ENCODE measurements around the gene ANKMY1. TPM values are rescaled to one million over a fixed set of nuclear protein-coding genes. Genes with fewer than 3 reads are reported as not detected.
A peak's percentile ranks its signal among the peaks of the same experiment; 100 is the strongest.

ANKMY1 gene
- total and polyA plus RNA-seq, 2 of the 13 experiments (the other 11 are each of a cell fraction or from before 2014, with no cell fraction given): 11.7 to 18.8 TPM

DNA sequence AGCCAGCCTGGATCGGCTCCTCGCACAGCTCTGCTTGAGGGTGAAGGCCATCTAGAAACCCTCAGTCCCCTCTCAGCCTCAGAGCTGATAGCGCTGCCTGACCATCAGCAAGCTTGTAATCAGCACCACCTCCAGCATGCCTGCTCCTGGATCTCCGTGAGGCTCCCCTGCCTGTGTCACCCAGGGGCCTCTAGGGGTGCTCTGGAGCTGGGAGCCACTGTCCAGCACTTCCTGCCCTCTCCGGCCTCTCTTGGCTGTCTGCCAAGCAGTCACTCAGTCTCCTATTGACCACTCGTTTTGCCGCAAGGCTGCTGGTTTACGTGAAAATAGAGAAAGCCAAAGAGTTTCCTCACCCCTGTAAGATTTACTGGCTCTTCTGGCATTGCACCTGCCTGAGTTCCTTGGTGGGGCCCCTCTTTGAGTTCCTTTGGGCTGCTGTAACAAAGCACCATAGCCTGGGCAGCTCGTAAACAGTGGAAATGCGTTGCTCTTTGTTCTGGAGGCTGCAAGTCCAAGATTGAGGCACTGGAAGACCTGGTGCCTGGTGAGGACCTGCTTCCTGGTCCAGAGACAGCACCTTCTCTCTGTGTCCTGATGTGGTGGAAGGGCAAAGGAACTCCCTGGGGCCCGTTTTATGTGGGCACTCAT, 46.6 kb upstream of the ANKMY1 start (continued):
- TF ChIP-seq PHF21A (CRISPR knock-in tag; IDR thresholded peaks at IDR 0.05): peak; percentile 7
- TF ChIP-seq IRF2 (CRISPR knock-in tag; IDR thresholded peaks at IDR 0.05): peak; percentile 86
- TF ChIP-seq TOPORS (CRISPR knock-in tag; IDR thresholded peaks at IDR 0.05): 0 out of 2 replicates have a peak, but pooled peaks have one; percentile 44
- TF ChIP-seq, protein P1, sequence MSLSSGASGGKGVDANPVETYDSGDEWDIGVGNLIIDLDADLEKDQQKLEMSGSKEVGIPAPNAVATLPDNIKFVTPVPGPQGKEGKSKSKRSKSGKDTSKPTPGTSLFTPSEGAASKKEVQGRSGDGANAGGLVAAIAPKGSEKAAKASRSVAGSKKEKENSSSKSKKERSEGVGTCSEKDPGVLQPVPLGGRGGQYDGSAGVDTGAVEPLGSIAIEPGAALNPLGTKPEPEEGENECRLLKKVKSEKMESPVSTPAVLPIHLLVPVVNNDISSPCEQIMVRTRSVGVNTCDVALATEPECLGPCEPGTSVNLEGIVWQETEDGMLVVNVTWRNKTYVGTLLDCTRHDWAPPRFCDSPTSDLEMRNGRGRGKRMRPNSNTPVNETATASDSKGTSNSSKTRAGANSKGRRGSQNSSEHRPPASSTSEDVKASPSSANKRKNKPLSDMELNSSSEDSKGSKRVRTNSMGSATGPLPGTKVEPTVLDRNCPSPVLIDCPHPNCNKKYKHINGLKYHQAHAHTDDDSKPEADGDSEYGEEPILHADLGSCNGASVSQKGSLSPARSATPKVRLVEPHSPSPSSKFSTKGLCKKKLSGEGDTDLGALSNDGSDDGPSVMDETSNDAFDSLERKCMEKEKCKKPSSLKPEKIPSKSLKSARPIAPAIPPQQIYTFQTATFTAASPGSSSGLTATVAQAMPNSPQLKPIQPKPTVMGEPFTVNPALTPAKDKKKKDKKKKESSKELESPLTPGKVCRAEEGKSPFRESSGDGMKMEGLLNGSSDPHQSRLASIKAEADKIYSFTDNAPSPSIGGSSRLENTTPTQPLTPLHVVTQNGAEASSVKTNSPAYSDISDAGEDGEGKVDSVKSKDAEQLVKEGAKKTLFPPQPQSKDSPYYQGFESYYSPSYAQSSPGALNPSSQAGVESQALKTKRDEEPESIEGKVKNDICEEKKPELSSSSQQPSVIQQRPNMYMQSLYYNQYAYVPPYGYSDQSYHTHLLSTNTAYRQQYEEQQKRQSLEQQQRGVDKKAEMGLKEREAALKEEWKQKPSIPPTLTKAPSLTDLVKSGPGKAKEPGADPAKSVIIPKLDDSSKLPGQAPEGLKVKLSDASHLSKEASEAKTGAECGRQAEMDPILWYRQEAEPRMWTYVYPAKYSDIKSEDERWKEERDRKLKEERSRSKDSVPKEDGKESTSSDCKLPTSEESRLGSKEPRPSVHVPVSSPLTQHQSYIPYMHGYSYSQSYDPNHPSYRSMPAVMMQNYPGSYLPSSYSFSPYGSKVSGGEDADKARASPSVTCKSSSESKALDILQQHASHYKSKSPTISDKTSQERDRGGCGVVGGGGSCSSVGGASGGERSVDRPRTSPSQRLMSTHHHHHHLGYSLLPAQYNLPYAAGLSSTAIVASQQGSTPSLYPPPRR (CRISPR knock-in tag; IDR thresholded peaks at IDR 0.05; ENCODE audit: borderline replicate concordance): no peak; the same call in 1 of the 2 replicates
- no peak for TF ChIP-seq ZFP36L1 (CRISPR knock-in tag; IDR thresholded peaks at IDR 0.05)
- TF ChIP-seq ZNF430 (CRISPR knock-in tag; IDR thresholded peaks at IDR 0.05): no peak
- TF ChIP-seq, protein P2, sequence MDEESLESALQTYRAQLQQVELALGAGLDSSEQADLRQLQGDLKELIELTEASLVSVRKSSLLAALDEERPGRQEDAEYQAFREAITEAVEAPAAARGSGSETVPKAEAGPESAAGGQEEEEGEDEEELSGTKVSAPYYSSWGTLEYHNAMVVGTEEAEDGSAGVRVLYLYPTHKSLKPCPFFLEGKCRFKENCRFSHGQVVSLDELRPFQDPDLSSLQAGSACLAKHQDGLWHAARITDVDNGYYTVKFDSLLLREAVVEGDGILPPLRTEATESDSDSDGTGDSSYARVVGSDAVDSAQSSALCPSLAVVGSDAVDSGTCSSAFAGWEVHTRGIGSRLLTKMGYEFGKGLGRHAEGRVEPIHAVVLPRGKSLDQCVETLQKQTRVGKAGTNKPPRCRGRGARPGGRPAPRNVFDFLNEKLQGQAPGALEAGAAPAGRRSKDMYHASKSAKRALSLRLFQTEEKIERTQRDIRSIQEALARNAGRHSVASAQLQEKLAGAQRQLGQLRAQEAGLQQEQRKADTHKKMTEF (CRISPR knock-in tag; IDR thresholded peaks at IDR 0.05): peak; percentile 82
- no peak for TF ChIP-seq HNF4G (IDR thresholded peaks at IDR 0.05; ENCODE audit: borderline replicate concordance, low read depth, low read length)
- TF ChIP-seq HNF4G (CRISPR knock-in tag; IDR thresholded peaks at IDR 0.05; ENCODE audit: borderline replicate concordance, low read depth): peak; percentile 60; the same call in 1 of the 2 replicates
- no peak for TF ChIP-seq NFE2L1 (CRISPR knock-in tag; IDR thresholded peaks at IDR 0.05; ENCODE audit: borderline replicate concordance)
- TF ChIP-seq SUZ12 (IDR thresholded peaks at IDR 0.05; ENCODE audit: low read depth, low read length): no peak
- no peak for TF ChIP-seq ZNF75D (CRISPR knock-in tag; IDR thresholded peaks at IDR 0.05; ENCODE audit: borderline replicate concordance)
- no peak for TF ChIP-seq ZBTB7A (CRISPR knock-in tag; IDR thresholded peaks at IDR 0.05)
- no peak for TF ChIP-seq HMGA1 (CRISPR knock-in tag; conservative IDR thresholded peaks at IDR 0.05)
- TF ChIP-seq POLR2AphosphoS2 (IDR thresholded peaks at IDR 0.05; ENCODE audit: low read depth, low read length): no peak
- TF ChIP-seq ZNF775 (CRISPR knock-in tag; IDR thresholded peaks at IDR 0.05; ENCODE audit: borderline replicate concordance): no peak
- TF ChIP-seq MTA3 (CRISPR knock-in tag; IDR thresholded peaks at IDR 0.05): no peak
- peak; percentile 79; the same call in 1 of the 2 replicates for TF ChIP-seq YEATS2 (CRISPR knock-in tag; IDR thresholded peaks at IDR 0.05; ENCODE audit: borderline replicate concordance)
- peak; percentile 71; the same call in 1 of the 2 replicates for TF ChIP-seq ISL2 (CRISPR knock-in tag; IDR thresholded peaks at IDR 0.05)
- no peak for TF ChIP-seq JDP2 (CRISPR knock-in tag; IDR thresholded peaks at IDR 0.05; ENCODE audit: borderline replicate concordance)
- TF ChIP-seq EHMT2 (IDR thresholded peaks at IDR 0.05; ENCODE audit: borderline replicate concordance, low read depth, low read length): no peak; the same call in 1 of the 2 replicates
- no peak for TF ChIP-seq THYN1 (CRISPR knock-in tag; IDR thresholded peaks at IDR 0.05; ENCODE audit: borderline replicate concordance, low read depth)
- no peak for TF ChIP-seq REL (CRISPR knock-in tag; conservative IDR thresholded peaks at IDR 0.05)
- TF ChIP-seq RBM22 (optimal IDR thresholded peaks at IDR 0.05; ENCODE audit: low read length): no peak
- TF ChIP-seq ZNF766 (CRISPR knock-in tag; IDR thresholded peaks at IDR 0.05; ENCODE audit: borderline replicate concordance): peak; percentile 88; the same call in 1 of the 2 replicates

Measured in HepG2 (cell line).